Keratinocyte (primary cell): Measurements from ENCODE around the gene ANKRD23. TPM values are rescaled to one million over a fixed set of nuclear protein-coding genes. Genes with fewer than 3 reads are reported as not detected.

Source experiments
- DNase-seq: peaks from one replicate; pipeline ENCODE4 v3.0.0-alpha.2; 2011; ENCODE audit warnings: low read depth, missing footprints, low spot score
- FAIRE-seq: peaks from 2 replicates; lab custom pipeline; 2011; peaks lifted over from hg19 to GRCh38; lab: Jason Lieb, UNC
- H2AFZ ChIP-seq: 2 replicates; pipeline ENCODE4 v1.6.0; 2012; ENCODE audit warnings: low read length, control low read depth, inconsistent platforms; ENCODE audit not compliant: control insufficient read depth
- H3K27ac ChIP-seq: 2 replicates; pipeline ENCODE4 v1.5.1; 2011; ENCODE audit warnings: low read length; ENCODE audit not compliant: control insufficient read depth, insufficient read depth
- H3K27me3 ChIP-seq: 3 replicates; pipeline ENCODE4 v1.6.0; 2011; ENCODE audit warnings: low read length; ENCODE audit not compliant: control insufficient read depth, insufficient read depth; ENCODE audit errors: extremely low read depth
- H3K36me3 ChIP-seq, 2 experiments: 2 replicates in 1 of 2; 3 replicates in 1 of 2; pipeline ENCODE4 v1.5.1; 2011; ENCODE audit warnings: low read length in 2 of 2, mild to moderate bottlenecking in 1 of 2; ENCODE audit not compliant: control insufficient read depth in 2 of 2, insufficient read depth in 2 of 2; ENCODE audit errors: extremely low read depth in 1 of 2
- H3K4me1 ChIP-seq: 3 replicates; pipeline ENCODE4 v1.5.1; 2011; ENCODE audit warnings: low read length; ENCODE audit not compliant: control insufficient read depth, insufficient read depth; ENCODE audit errors: extremely low read depth
- H3K4me2 ChIP-seq: 3 replicates; pipeline ENCODE4 v1.6.0; 2011; ENCODE audit warnings: low read depth, low read length; ENCODE audit not compliant: control insufficient read depth, insufficient read depth; ENCODE audit errors: extremely low read depth
- H3K4me3 ChIP-seq, 3 experiments: fragments of 200-600 bp in 1 of 3; sonication (generic) in 1 of 3; 2 replicates in 2 of 3; 3 replicates in 1 of 3; pipeline ENCODE4 v1.5.1; 2011 to 2016; ENCODE audit warnings: low read length in 3 of 3, mild to moderate bottlenecking in 3 of 3, control low read depth in 2 of 3, inconsistent platforms in 1 of 3, low read depth in 1 of 3, mixed read lengths in 1 of 3, mixed run types in 1 of 3, moderate library complexity in 1 of 3; ENCODE audit not compliant: control insufficient read depth in 2 of 3, insufficient read depth in 2 of 3; ENCODE audit errors: extremely low read depth in 1 of 3
- H3K79me2 ChIP-seq: 2 replicates; pipeline ENCODE4 v1.6.0; 2012; ENCODE audit warnings: low read length; ENCODE audit not compliant: control insufficient read depth, insufficient read depth
- H3K9ac ChIP-seq: 3 replicates; pipeline ENCODE4 v1.6.0; 2011; ENCODE audit warnings: low read length; ENCODE audit not compliant: control insufficient read depth, insufficient read depth; ENCODE audit errors: extremely low read depth
- H3K9me1 ChIP-seq: 3 replicates; pipeline ENCODE4 v1.6.0; 2011; ENCODE audit warnings: low read length; ENCODE audit not compliant: control insufficient read depth, insufficient read depth; ENCODE audit errors: extremely low read depth
- H3K9me3 ChIP-seq: 2 replicates; pipeline ENCODE4 v1.5.1; 2012; ENCODE audit warnings: low read depth, low read length; ENCODE audit not compliant: control insufficient read depth
- H4K20me1 ChIP-seq: 3 replicates; pipeline ENCODE4 v1.6.0; 2011; ENCODE audit warnings: low read length; ENCODE audit not compliant: control insufficient read depth, insufficient read depth; ENCODE audit errors: extremely low read depth
- CTCF ChIP-seq, 3 experiments: IDR thresholded peaks in 1 of 3; conservative IDR thresholded peaks in 1 of 3; optimal IDR thresholded peaks in 1 of 3; 2 replicates in 2 of 3; 3 replicates in 1 of 3; pipeline versions ENCODE3 to v1.5.1; 2011; ENCODE audit warnings: low read length in 3 of 3, mild to moderate bottlenecking in 3 of 3, moderate library complexity in 2 of 3, control low read depth in 1 of 3, inconsistent platforms in 1 of 3; ENCODE audit not compliant: insufficient read depth in 2 of 3; ENCODE audit errors: extremely low read depth in 1 of 3
- EZH2 ChIP-seq: IDR thresholded peaks from one replicate; pipeline ENCODE4 v1.6.1; 2012; ENCODE audit warnings: inconsistent platforms, mild to moderate bottlenecking, low read length, moderate library complexity
- dilution Hi-C: fragments of 300-500 bp; cut with MboI; formaldehyde crosslinking; loops from one replicate; pipeline ENCODE4 v1.7.0; 2020; ENCODE audit warnings: low sequenced_read_pairs; ENCODE audit not compliant: extremely low pct_ligation_motif_present
- polyA plus RNA-seq, 5 experiments: library from polyadenylated mRNA; depleted of rRNA in 3 of 5; stranded (reverse) in 3 of 5; stranded (forward) in 1 of 5; unstranded in 1 of 5; fragments of >200 nt; gene quantifications; 1 replicate in 1 of 5; 2 replicates in 3 of 5; 3 replicates in 1 of 5; pipeline versions ENCODE4 v1.2.1 to v1.2.3, GENCODE V29; 2011 to 2012; ENCODE audit warnings: missing spikeins in 2 of 5, low read depth in 1 of 5, low replicate concordance in 1 of 5

The ANKRD23 gene
- polyA plus RNA-seq, 1 donor (not counting 4 experiments of a cell fraction or from before 2014, with no cell fraction given) = 1.4 TPM

GRCh38 chr2:96846825-96847224 lies 3.0 kb upstream of the ANKRD23 start:
- peaks cover 0 to 3% of the 10 kb centered on the region in 2 experiments for H3K36me3 ChIP-seq
- TF ChIP-seq EZH2 (no peak), CTCF (optimal IDR thresholded peaks at IDR 0.05 in 1 of 3, IDR thresholded peaks at IDR 0.05 in 1 of 3, conservative IDR thresholded peaks at IDR 0.05 in 1 of 3; ENCODE audit: extremely low read depth in 1 of 3, insufficient read depth in 2 of 3, low read length in 3 of 3) (no peak)
- no peak overlapping the region for H3K4me3 ChIP-seq
- no peaks in the 10 kb centered on the region for H4K20me1 ChIP-seq
- FAIRE-seq = no peak
- H3K9me1 ChIP-seq = no peaks in the 10 kb centered on the region
- H2AFZ ChIP-seq = no peak overlapping the region
- no peaks in the 10 kb centered on the region for H3K4me1 ChIP-seq
- H3K27ac ChIP-seq = no peak overlapping the region
- no peaks in the 10 kb centered on the region for H3K9me3 ChIP-seq
- H3K79me2 ChIP-seq = no peaks in the 10 kb centered on the region
- DNase-seq = no peak
- dilution Hi-C loops = no loop called here
- H3K4me2 ChIP-seq = no peak overlapping the region
- H3K9ac ChIP-seq = no peak overlapping the region
- no peaks in the 10 kb centered on the region for H3K27me3 ChIP-seq

GRCh38 chr2:96844405-96844808 lies 586 bp upstream of the ANKRD23 start:
- H3K9me1 ChIP-seq = no peaks in the 10 kb centered on the region
- dilution Hi-C loops = no loop called here
- no peaks in the 10 kb centered on the region for H3K9me3 ChIP-seq
- H3K4me3 ChIP-seq = no peak overlapping the region
- DNase-seq (no peak), FAIRE-seq (no peak)
- H3K27ac ChIP-seq = no peak overlapping the region
- no peaks in the 10 kb centered on the region for H3K36me3 ChIP-seq
- no peaks in the 10 kb centered on the region for H3K27me3 ChIP-seq
- TF ChIP-seq CTCF (optimal IDR thresholded peaks at IDR 0.05 in 1 of 3, IDR thresholded peaks at IDR 0.05 in 1 of 3, conservative IDR thresholded peaks at IDR 0.05 in 1 of 3; ENCODE audit: extremely low read depth in 1 of 3, insufficient read depth in 2 of 3, low read length in 3 of 3) = no peak
- TF ChIP-seq EZH2 = no peak
- H2AFZ ChIP-seq = no peak overlapping the region
- H4K20me1 ChIP-seq = peaks cover 3% of the 10 kb centered on the region
- no peaks in the 10 kb centered on the region for H3K79me2 ChIP-seq
- no peak overlapping the region for H3K4me2 ChIP-seq
- H3K4me1 ChIP-seq = no peaks in the 10 kb centered on the region
- no peak overlapping the region for H3K9ac ChIP-seq
